ENCODE data around the gene COL4A1. TPM values are rescaled to one million over a fixed set of nuclear protein-coding genes. Genes with fewer than 3 reads are reported as not detected.

COL4A1 gene
- total RNA-seq, 2 donors from 2014 or later: 505 to 852 TPM

- TF ChIP-seq CTCF (IDR thresholded peaks at IDR 0.05): no peak
- DNase-seq (ENCODE audit: low spot score): no peak
- H3K9me3 ChIP-seq: no peaks in the 10 kb centered on the region
Observed at GRCh38 chr13:110106726-110107125, 200.2 kb downstream of the COL4A1 start.

GRCh38 chr13:110105136-110105535 lies 201.8 kb downstream of the COL4A1 start:
- no peak overlapping the region for H3K4me3 ChIP-seq
- no peak for DNase-seq (ENCODE audit: low spot score)

More at GRCh38 chr13:110106726-110107125, 200.2 kb downstream of the COL4A1 start:
- ATAC-seq (ENCODE audit: insufficient number of reproducible peaks, low FRiP score, low read depth): no peak
- no peaks in the 10 kb centered on the region for H3K36me3 ChIP-seq
- peaks cover 4 to 35% of the 10 kb centered on the region in 2 donors for H3K4me1 ChIP-seq (ENCODE audit: control insufficient read depth in 1 of 2, low read depth in 2 of 2)
- no peak overlapping the region for H3K4me3 ChIP-seq
- peak overlapping the region; percentile 75 to 81 for H3K27ac ChIP-seq
- H3K27me3 ChIP-seq (replicated peaks; ENCODE audit: insufficient read depth): no peaks in the 10 kb centered on the region

GRCh38 chr13:110103534-110103933 lies 203.4 kb downstream of the COL4A1 start:
- peaks cover 4 to 25% of the 10 kb centered on the region in 2 donors for H3K4me1 ChIP-seq (ENCODE audit: control insufficient read depth in 1 of 2, low read depth in 2 of 2)
- H3K36me3 ChIP-seq: no peaks in the 10 kb centered on the region
- DNase-seq (ENCODE audit: low spot score) (no peak), ATAC-seq (ENCODE audit: insufficient number of reproducible peaks, low FRiP score, low read depth) (no peak)
- H3K4me3 ChIP-seq: no peak overlapping the region
- H3K27me3 ChIP-seq (replicated peaks; ENCODE audit: insufficient read depth): no peaks in the 10 kb centered on the region
- no peak overlapping the region for H3K27ac ChIP-seq
- no peak for TF ChIP-seq CTCF (IDR thresholded peaks at IDR 0.05)
- H3K9me3 ChIP-seq: no peaks in the 10 kb centered on the region

More at GRCh38 chr13:110105136-110105535, 201.8 kb downstream of the COL4A1 start:
- TF ChIP-seq CTCF (IDR thresholded peaks at IDR 0.05): no peak
- no peaks in the 10 kb centered on the region for H3K9me3 ChIP-seq
- H3K36me3 ChIP-seq: no peaks in the 10 kb centered on the region
- peaks cover 4 to 35% of the 10 kb centered on the region in 2 donors for H3K4me1 ChIP-seq (ENCODE audit: control insufficient read depth in 1 of 2, low read depth in 2 of 2)
- ATAC-seq (ENCODE audit: insufficient number of reproducible peaks, low FRiP score, low read depth): no peak
- no peak overlapping the region for H3K27ac ChIP-seq
- no peaks in the 10 kb centered on the region for H3K27me3 ChIP-seq (replicated peaks; ENCODE audit: insufficient read depth)

GRCh38 chr13:110103026-110103425 lies 203.9 kb downstream of the COL4A1 start:
- DNase-seq (ENCODE audit: low spot score) (no peak), ATAC-seq (ENCODE audit: insufficient number of reproducible peaks, low FRiP score, low read depth) (no peak)
- H3K9me3 ChIP-seq: no peaks in the 10 kb centered on the region
- no peaks in the 10 kb centered on the region for H3K36me3 ChIP-seq
- H3K4me1 ChIP-seq (ENCODE audit: control insufficient read depth in 1 of 2, low read depth in 2 of 2): peaks cover 4 to 25% of the 10 kb centered on the region in 2 donors
- TF ChIP-seq CTCF (IDR thresholded peaks at IDR 0.05): no peak
- H3K4me3 ChIP-seq: no peak overlapping the region
- no peak overlapping the region for H3K27ac ChIP-seq
- H3K27me3 ChIP-seq (replicated peaks; ENCODE audit: insufficient read depth): no peaks in the 10 kb centered on the region

GRCh38 chr13:110102053-110102452 lies 204.9 kb downstream of the COL4A1 start:
- DNase-seq (ENCODE audit: low spot score) (no peak), ATAC-seq (ENCODE audit: insufficient number of reproducible peaks, low FRiP score, low read depth) (no peak)
- Histone ChIP-seq H3K4me3 (no peak overlapping the region), H3K27me3 (replicated peaks; ENCODE audit: insufficient read depth) (no peaks in the 10 kb centered on the region), H3K4me1 (ENCODE audit: control insufficient read depth in 1 of 2, low read depth in 2 of 2) (peaks cover 4 to 20% of the 10 kb centered on the region in 2 donors), H3K27ac (no peak overlapping the region), H3K36me3 (no peaks in the 10 kb centered on the region), H3K9me3 (no peaks in the 10 kb centered on the region)
- TF ChIP-seq CTCF (IDR thresholded peaks at IDR 0.05): no peak
